Osteocyte (in vitro differentiated cells): ENCODE data around the gene TTC7B. TPM values are rescaled to one million over a fixed set of nuclear protein-coding genes. Genes with fewer than 3 reads are reported as not detected.

Source experiments
- DNase-seq: peaks from one replicate; pipeline ENCODE4 v3.0.0; 2021; ENCODE audit warnings: mixed read lengths; ENCODE audit not compliant: unreplicated experiment; ENCODE audit errors: extremely low spot score
- H3K27ac Mint-ChIP-seq: one replicate; pipeline ENCODE4 v1.8.0; 2021; ENCODE audit warnings: mild to moderate bottlenecking, mixed read lengths; ENCODE audit not compliant: unreplicated experiment
- H3K27me3 Mint-ChIP-seq: one replicate; pipeline ENCODE4 v1.8.0; 2021; ENCODE audit warnings: mixed read lengths; ENCODE audit not compliant: unreplicated experiment
- H3K36me3 Mint-ChIP-seq: one replicate; pipeline ENCODE4 v1.8.0; 2021; ENCODE audit warnings: mixed read lengths; ENCODE audit not compliant: unreplicated experiment
- H3K4me1 Mint-ChIP-seq: one replicate; pipeline ENCODE4 v1.8.0; 2021; ENCODE audit warnings: mixed read lengths; ENCODE audit not compliant: unreplicated experiment
- H3K4me3 Mint-ChIP-seq: one replicate; pipeline ENCODE4 v1.8.0; 2021; ENCODE audit warnings: mild to moderate bottlenecking, moderate library complexity, mixed read lengths; ENCODE audit not compliant: unreplicated experiment
- H3K9me3 Mint-ChIP-seq: one replicate; pipeline ENCODE4 v1.8.0; 2021; ENCODE audit warnings: mixed read lengths; ENCODE audit not compliant: unreplicated experiment
- CTCF ChIP-seq: fragments of 200-600 bp; sonication (generic); IDR thresholded peaks from 2 replicates; pipeline ENCODE4 v1.5.0; 2021; ENCODE audit warnings: antibody characterized with exemption, mild to moderate bottlenecking, moderate library complexity
- total RNA-seq: library from RNA; stranded (reverse); gene quantifications from 2 replicates; pipeline ENCODE4 v1.2.1, GENCODE V29; 2021

TTC7B gene
- total RNA-seq, 1 donor from 2014 or later: 43.2 TPM

GRCh38 chr14:90781344-90781761, 34.9 kb downstream of the TTC7B start:
- H3K36me3 Mint-ChIP-seq: peaks cover 13% of the 10 kb centered on the region
- no peak for TF ChIP-seq CTCF
- H3K4me1 Mint-ChIP-seq: no peaks in the 10 kb centered on the region
- no peak overlapping the region for H3K4me3 Mint-ChIP-seq
- no peak for DNase-seq
- no peak overlapping the region for H3K27ac Mint-ChIP-seq
- no peaks in the 10 kb centered on the region for H3K27me3 Mint-ChIP-seq
- H3K9me3 Mint-ChIP-seq: no peaks in the 10 kb centered on the region

- no peak overlapping the region for H3K27ac Mint-ChIP-seq
- H3K4me1 Mint-ChIP-seq: no peaks in the 10 kb centered on the region
- no peaks in the 10 kb centered on the region for H3K9me3 Mint-ChIP-seq
- no peak for TF ChIP-seq CTCF
- H3K4me3 Mint-ChIP-seq: no peak overlapping the region
- no peaks in the 10 kb centered on the region for H3K27me3 Mint-ChIP-seq
- H3K36me3 Mint-ChIP-seq: peaks cover 14% of the 10 kb centered on the region
- no peak for DNase-seq
Measured at GRCh38 chr14:90780519-90780918, 35.7 kb downstream of the TTC7B start.

- H3K9me3 Mint-ChIP-seq: no peaks in the 10 kb centered on the region
- H3K4me3 Mint-ChIP-seq: no peak overlapping the region
- H3K4me1 Mint-ChIP-seq: no peaks in the 10 kb centered on the region
- no peaks in the 10 kb centered on the region for H3K27me3 Mint-ChIP-seq
- peaks cover 15% of the 10 kb centered on the region for H3K36me3 Mint-ChIP-seq
- no peak overlapping the region for H3K27ac Mint-ChIP-seq
- TF ChIP-seq CTCF: no peak
- DNase-seq: no peak
Measured at GRCh38 chr14:90778571-90779255, 37.5 kb downstream of the TTC7B start.

GRCh38 chr14:90777830-90778485, 38.3 kb downstream of the TTC7B start:
- Mint-ChIP-seq H3K4me3 (no peak overlapping the region), H3K9me3 (no peaks in the 10 kb centered on the region), H3K27ac (no peak overlapping the region), H3K36me3 (peaks cover 13% of the 10 kb centered on the region), H3K27me3 (no peaks in the 10 kb centered on the region), H3K4me1 (no peaks in the 10 kb centered on the region)
- no peak for TF ChIP-seq CTCF
- DNase-seq: no peak

GRCh38 chr14:90777358-90777757, 38.9 kb downstream of the TTC7B start:
- no peak for DNase-seq
- no peaks in the 10 kb centered on the region for H3K4me1 Mint-ChIP-seq
- no peak overlapping the region for H3K4me3 Mint-ChIP-seq

More at GRCh38 chr14:90777358-90777757, 38.9 kb downstream of the TTC7B start:
- TF ChIP-seq CTCF: no peak
- Mint-ChIP-seq H3K27me3 (no peaks in the 10 kb centered on the region), H3K9me3 (no peaks in the 10 kb centered on the region), H3K36me3 (peaks cover 13% of the 10 kb centered on the region), H3K27ac (no peak overlapping the region)
